ENCODE results near the gene LYRM2. TPM values are rescaled to one million over a fixed set of nuclear protein-coding genes. Genes with fewer than 3 reads are reported as not detected.

The LYRM2 gene
- total and polyA plus RNA-seq, 2 of the 8 experiments (the other 6 are each of a cell fraction or from before 2014, with no cell fraction given), result 7.3 to 25.7 TPM

- H2BK12ac ChIP-seq (ENCODE audit: low read depth, low read length), result peak overlapping the region; percentile 20; the same call in 1 of the 2 replicates
Observed at GRCh38 chr6:89680551-89680950, 42.0 kb upstream of the LYRM2 start.

More at GRCh38 chr6:89680551-89680950, 42.0 kb upstream of the LYRM2 start:
- Histone ChIP-seq H4K5ac (ENCODE audit: insufficient read length, low read depth, low read length) (no peak overlapping the region), H3K9me3 (ENCODE audit: insufficient read depth in 2 of 2, low read depth in 1 of 2, low read length in 1 of 2) (no peaks in the 10 kb centered on the region), H3K79me2 (ENCODE audit: control insufficient read depth in 1 of 2, insufficient read depth in 2 of 2, low read length in 2 of 2) (0 out of 4 replicates have a peak, but pooled peaks cover 0 to 4% of the 10 kb centered on the region in 2 experiments), H4K91ac (replicated peaks; ENCODE audit: insufficient read length, low read length) (no peak overlapping the region), H3K56ac (replicated peaks; ENCODE audit: insufficient read length, low read depth, low read length) (no peak overlapping the region), H3K4ac (replicated peaks; ENCODE audit: insufficient read length, low read depth, low read length) (no peak overlapping the region), H2BK15ac (ENCODE audit: low read length) (no peak overlapping the region), H3K4me3 (ENCODE audit: extremely low read depth in 1 of 4, insufficient read depth in 2 of 4, low read depth in 3 of 4, low read length in 4 of 4) (no peak overlapping the region), H3K4me1 (replicated peaks in 1 of 4; ENCODE audit: control insufficient read depth in 3 of 4, insufficient read depth in 4 of 4, low read length in 3 of 4) (peaks cover 12 to 26% (median 20%) of the 10 kb centered on the region in 4 experiments; a peak in 6 of 7 replicates), H3K4me2 (ENCODE audit: insufficient read depth in 1 of 2, low read depth in 2 of 2, low read length in 2 of 2) (no peak overlapping the region), H3K9ac (replicated peaks in 1 of 4; ENCODE audit: extremely low read depth in 1 of 4, low read depth in 3 of 4, low read length in 3 of 4) (no peak overlapping the region; a peak in 1 of 7 replicates), H3K23me2 (ENCODE audit: low read depth, low read length) (no peaks in the 10 kb centered on the region), H3K18ac (ENCODE audit: extremely low read depth, low read length) (no peak overlapping the region), H2BK20ac (ENCODE audit: low read length) (peak overlapping the region; percentile 72; the same call in 1 of the 2 replicates), H2AFZ (ENCODE audit: low read length) (no peak overlapping the region), H3K36me3 (ENCODE audit: control insufficient read depth in 2 of 4, insufficient read depth in 4 of 4, low read length in 3 of 4) (peaks cover 45 to 93% (median 74%) of the 10 kb centered on the region in 4 experiments), H2BK5ac (ENCODE audit: low read depth, low read length) (peak overlapping the region; percentile 83; the same call in 1 of the 2 replicates), H4K8ac (ENCODE audit: extremely low read depth, insufficient read depth, low read length) (no peak overlapping the region; the same call in 1 of the 2 replicates), H3K79me1 (ENCODE audit: low read depth, low read length) (no peaks in the 10 kb centered on the region; the same call in 1 of the 2 replicates), H3K27ac (ENCODE audit: low read depth, low read length) (0 out of 2 replicates have a peak overlapping the region, but pooled peaks have one; percentile 26), H3K14ac (ENCODE audit: insufficient read length) (no peak overlapping the region), H2BK120ac (replicated peaks; ENCODE audit: low read depth, low read length) (no peak overlapping the region), H4K20me1 (replicated peaks in 1 of 2; ENCODE audit: control insufficient read depth in 1 of 2, insufficient read depth in 2 of 2, low read length in 2 of 2) (no peaks in the 10 kb centered on the region), H3K23ac (ENCODE audit: insufficient read length) (no peak overlapping the region), H2AK5ac (ENCODE audit: low read depth, low read length) (no peak overlapping the region), H3K27me3 (replicated peaks in 1 of 4; ENCODE audit: control insufficient read depth in 3 of 4, extremely low read depth in 1 of 4, insufficient read depth in 3 of 4, low read length in 3 of 4) (no peaks in the 10 kb centered on the region)
- ChIA-PET CTCF (ENCODE audit: partially characterized antibody) (no interaction called here), POLR2A (ENCODE audit: partially characterized antibody) (interaction anchor here (0.8 to 1.2 kb wide), 2 partner anchors 10 to 12 kb away, joined by 3 read pairs; no protein-coding TSS in a partner anchor)
- TF ChIP-seq SIX5 (IDR thresholded peaks at IDR 0.05; ENCODE audit: low read depth, low read length) (no peak), HDAC6 (IDR thresholded peaks at IDR 0.05; ENCODE audit: low read depth, low read length) (no peak), GTF2F1 (IDR thresholded peaks at IDR 0.05; ENCODE audit: borderline replicate concordance, low read depth, low read length) (no peak), RNF2 (IDR thresholded peaks at IDR 0.05; ENCODE audit: borderline replicate concordance, low read depth, low read length, missing control alignments, poor library complexity, severe bottlenecking) (no peak), NANOG (IDR thresholded peaks at IDR 0.05; ENCODE audit: insufficient read depth, low read depth, low read length, poor library complexity, severe bottlenecking) (no peak), SUZ12 (IDR thresholded peaks at IDR 0.05; ENCODE audit: low read length) (no peak)
- DNase-seq (ENCODE audit: low read depth in 1 of 2, low spot score in 2 of 2) (no peak), FAIRE-seq (no peak)
- WGBS, 2 experiments (ENCODE audit: extremely low coverage in 1 of 2, insufficient coverage in 1 of 2, insufficient read length in 1 of 2, insufficient replicate concordance in 2 of 2, low coverage in 1 of 2, low lambda C conversion rate in 2 of 2, missing lambda C conversion rate in 1 of 2), result 86% methylated on average over 7 of the region's 7 CpGs; no CpG with 5 or more reads in 1 of the 2 experiments
